ENCODE results near the gene GALNTL6. TPM values are rescaled to one million over a fixed set of nuclear protein-coding genes. Genes with fewer than 3 reads are reported as not detected.

Gene GALNTL6
- total and polyA plus RNA-seq, 2 donors (not counting 3 experiments of a cell fraction or from before 2014, with no cell fraction given) = not detected

DNA sequence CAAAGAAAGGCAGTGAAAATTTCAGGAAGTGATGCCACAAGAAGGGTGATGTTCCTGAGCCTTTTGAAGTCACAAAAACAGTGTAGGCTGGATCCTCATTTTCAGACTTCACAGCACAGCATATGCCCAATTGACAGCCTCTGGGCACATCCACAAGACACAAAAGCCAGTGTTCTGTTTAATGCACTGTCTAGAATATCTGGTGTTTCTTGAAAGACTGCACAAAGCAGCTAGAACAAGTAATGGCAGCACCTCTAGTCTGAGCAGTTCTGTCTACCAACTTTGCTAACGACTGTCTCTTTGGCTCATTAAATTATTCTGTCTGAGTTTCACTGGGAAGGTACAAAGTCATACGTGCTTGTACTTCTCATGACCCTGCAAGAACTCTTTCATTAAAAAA, 938.3 kb downstream of the GALNTL6 start:
- FAIRE-seq (no peak), DNase-seq (ENCODE audit: low read depth, low spot score) (no peak)
- no peak for TF ChIP-seq MYC (IDR thresholded peaks at IDR 0.05; ENCODE audit: low read depth, low read length)
- no peak for TF ChIP-seq GATA2 (IDR thresholded peaks at IDR 0.05; ENCODE audit: insufficient read depth, insufficient read length, low read depth, low read length)
- no peak for TF ChIP-seq POLR2A (IDR thresholded peaks at IDR 0.05; ENCODE audit: low read depth, low read length)
- no peak for TF ChIP-seq POLR2AphosphoS5 (IDR thresholded peaks at IDR 0.05; ENCODE audit: insufficient read depth, low read depth, low read length)
- TF ChIP-seq FOS (IDR thresholded peaks at IDR 0.05; ENCODE audit: borderline replicate concordance, insufficient read depth, low read length) = no peak
- TF ChIP-seq, protein P1, sequence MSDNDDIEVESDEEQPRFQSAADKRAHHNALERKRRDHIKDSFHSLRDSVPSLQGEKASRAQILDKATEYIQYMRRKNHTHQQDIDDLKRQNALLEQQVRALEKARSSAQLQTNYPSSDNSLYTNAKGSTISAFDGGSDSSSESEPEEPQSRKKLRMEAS (IDR thresholded peaks at IDR 0.05; ENCODE audit: insufficient read depth, insufficient read length) = no peak
- TF ChIP-seq, protein P2, sequence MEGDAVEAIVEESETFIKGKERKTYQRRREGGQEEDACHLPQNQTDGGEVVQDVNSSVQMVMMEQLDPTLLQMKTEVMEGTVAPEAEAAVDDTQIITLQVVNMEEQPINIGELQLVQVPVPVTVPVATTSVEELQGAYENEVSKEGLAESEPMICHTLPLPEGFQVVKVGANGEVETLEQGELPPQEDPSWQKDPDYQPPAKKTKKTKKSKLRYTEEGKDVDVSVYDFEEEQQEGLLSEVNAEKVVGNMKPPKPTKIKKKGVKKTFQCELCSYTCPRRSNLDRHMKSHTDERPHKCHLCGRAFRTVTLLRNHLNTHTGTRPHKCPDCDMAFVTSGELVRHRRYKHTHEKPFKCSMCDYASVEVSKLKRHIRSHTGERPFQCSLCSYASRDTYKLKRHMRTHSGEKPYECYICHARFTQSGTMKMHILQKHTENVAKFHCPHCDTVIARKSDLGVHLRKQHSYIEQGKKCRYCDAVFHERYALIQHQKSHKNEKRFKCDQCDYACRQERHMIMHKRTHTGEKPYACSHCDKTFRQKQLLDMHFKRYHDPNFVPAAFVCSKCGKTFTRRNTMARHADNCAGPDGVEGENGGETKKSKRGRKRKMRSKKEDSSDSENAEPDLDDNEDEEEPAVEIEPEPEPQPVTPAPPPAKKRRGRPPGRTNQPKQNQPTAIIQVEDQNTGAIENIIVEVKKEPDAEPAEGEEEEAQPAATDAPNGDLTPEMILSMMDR (IDR thresholded peaks at IDR 0.05; ENCODE audit: extremely low read depth in 1 of 2, insufficient read depth in 1 of 2, low read depth in 1 of 2, low read length in 2 of 2) = no peak
- TF ChIP-seq EZH2 (IDR thresholded peaks at IDR 0.05; ENCODE audit: borderline replicate concordance, low read depth, low read length, severe bottlenecking) = no peak
- TF ChIP-seq JUN (IDR thresholded peaks at IDR 0.05; ENCODE audit: borderline replicate concordance, insufficient read depth, insufficient read length, low read depth) = no peak
- no TSS peak for BruUV-seq (replicated peaks)
- Histone ChIP-seq H3K4me1 (ENCODE audit: control insufficient read depth, extremely low read depth, insufficient read depth, low read length) (no peaks in the 10 kb centered on the region), H3K4me2 (ENCODE audit: insufficient read depth, low read length) (no peak overlapping the region), H3K27ac (ENCODE audit: insufficient read depth, low read depth, low read length) (no peak overlapping the region), H3K9me1 (replicated peaks; ENCODE audit: control insufficient read depth, extremely low read depth, insufficient read depth, low read length) (no peaks in the 10 kb centered on the region), H3K27me3 (ENCODE audit: control insufficient read depth in 2 of 2, insufficient read depth in 2 of 2, low read length in 2 of 2) (no peaks in the 10 kb centered on the region), H3K4me3 (replicated peaks in 1 of 3; ENCODE audit: insufficient read depth in 1 of 3, low read depth in 1 of 3, low read length in 3 of 3) (no peak overlapping the region), H4K20me1 (replicated peaks; ENCODE audit: control insufficient read depth, extremely low read depth, insufficient read depth, low read length) (no peaks in the 10 kb centered on the region), H3K79me2 (ENCODE audit: control insufficient read depth, insufficient read depth, low read length) (no peaks in the 10 kb centered on the region), H3K9ac (replicated peaks; ENCODE audit: extremely low read depth, insufficient read depth, low read length) (no peak overlapping the region), H2AFZ (ENCODE audit: low read depth, low read length) (no peak overlapping the region), H3K36me3 (ENCODE audit: control insufficient read depth in 2 of 2, extremely low read depth in 1 of 2, insufficient read depth in 2 of 2, low read length in 2 of 2) (no peaks in the 10 kb centered on the region), H3K9me3 (replicated peaks; ENCODE audit: control insufficient read depth, insufficient read depth, low read length) (no peaks in the 10 kb centered on the region)
- dilution Hi-C loops (cut with MboI; ENCODE audit: extremely low pct_ligation_motif_present, low sequenced_read_pairs) (no loop called here), intact Hi-C loops (cut with micrococcal nuclease) (no loop called here)
- CTCF ChIA-PET = no interaction called here
- POLR2A ChIA-PET = no interaction called here

Data from endothelial cell of umbilical vein (primary cell).